Epithelial cell of prostate (primary cell): ENCODE data around the gene RBM38.
A peak's percentile ranks its signal among the peaks of the same experiment; 100 is the strongest.
"Not testable (repeated sequence)": the region's sequence is repeated elsewhere in the genome, so short reads cannot be mapped to it uniquely, and the experiment has no call there.

ENCODE experiments used
- DNase-seq: peaks from one replicate; pipeline ENCODE4 v3.0.0-alpha.2; 2011; ENCODE audit warnings: low read depth, low spot score
- H3K27ac ChIP-seq: fragments of 450-650 bp; 2 replicates; pipeline ENCODE4 v1.5.1; 2017; ENCODE audit warnings: mild to moderate bottlenecking

RBM38 gene

GRCh38 chr20:57414867-57415592 lies 23.8 kb downstream of the RBM38 start:
- DNase-seq, result no peak
- no peak overlapping the region for H3K27ac ChIP-seq

GRCh38 chr20:57415771-57416170 lies 24.6 kb downstream of the RBM38 start:
- no peak overlapping the region for H3K27ac ChIP-seq
- no peak for DNase-seq

GRCh38 chr20:57416296-57417022 lies 25.3 kb downstream of the RBM38 start:
- H3K27ac ChIP-seq, result no peak overlapping the region
- no peak for DNase-seq

DNA sequence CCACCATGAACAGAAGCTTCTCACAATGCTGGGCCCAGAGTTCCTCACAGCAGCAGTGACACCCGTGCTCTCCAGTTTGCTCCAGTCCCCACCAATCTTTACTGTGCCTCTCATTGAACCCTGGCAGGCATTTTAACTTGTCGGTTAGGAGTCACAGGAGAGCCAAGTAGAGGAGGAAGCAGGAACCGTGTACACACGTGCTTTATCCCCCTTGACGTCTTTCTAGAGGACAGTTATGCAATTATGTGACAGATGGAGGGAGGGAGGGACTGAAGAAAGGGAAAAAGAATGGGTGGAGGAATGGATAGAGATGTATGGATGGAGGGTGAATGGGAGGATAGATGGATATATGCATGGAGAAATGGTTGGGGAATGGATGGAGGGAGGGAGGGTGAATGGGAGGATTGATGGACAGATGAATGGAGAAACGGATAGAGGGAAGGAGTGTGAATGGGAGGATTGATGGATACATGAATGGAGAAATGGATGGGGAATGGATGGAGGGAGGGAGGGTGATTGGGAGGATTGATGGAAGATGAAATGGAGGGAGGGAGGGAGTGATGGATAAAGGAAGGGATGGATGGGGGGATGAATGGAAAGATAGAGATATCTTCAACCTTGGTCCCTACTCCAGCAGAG lies 26.0 kb downstream of the RBM38 start:
- no peak overlapping the region for H3K27ac ChIP-seq
- no peak for DNase-seq

DNA sequence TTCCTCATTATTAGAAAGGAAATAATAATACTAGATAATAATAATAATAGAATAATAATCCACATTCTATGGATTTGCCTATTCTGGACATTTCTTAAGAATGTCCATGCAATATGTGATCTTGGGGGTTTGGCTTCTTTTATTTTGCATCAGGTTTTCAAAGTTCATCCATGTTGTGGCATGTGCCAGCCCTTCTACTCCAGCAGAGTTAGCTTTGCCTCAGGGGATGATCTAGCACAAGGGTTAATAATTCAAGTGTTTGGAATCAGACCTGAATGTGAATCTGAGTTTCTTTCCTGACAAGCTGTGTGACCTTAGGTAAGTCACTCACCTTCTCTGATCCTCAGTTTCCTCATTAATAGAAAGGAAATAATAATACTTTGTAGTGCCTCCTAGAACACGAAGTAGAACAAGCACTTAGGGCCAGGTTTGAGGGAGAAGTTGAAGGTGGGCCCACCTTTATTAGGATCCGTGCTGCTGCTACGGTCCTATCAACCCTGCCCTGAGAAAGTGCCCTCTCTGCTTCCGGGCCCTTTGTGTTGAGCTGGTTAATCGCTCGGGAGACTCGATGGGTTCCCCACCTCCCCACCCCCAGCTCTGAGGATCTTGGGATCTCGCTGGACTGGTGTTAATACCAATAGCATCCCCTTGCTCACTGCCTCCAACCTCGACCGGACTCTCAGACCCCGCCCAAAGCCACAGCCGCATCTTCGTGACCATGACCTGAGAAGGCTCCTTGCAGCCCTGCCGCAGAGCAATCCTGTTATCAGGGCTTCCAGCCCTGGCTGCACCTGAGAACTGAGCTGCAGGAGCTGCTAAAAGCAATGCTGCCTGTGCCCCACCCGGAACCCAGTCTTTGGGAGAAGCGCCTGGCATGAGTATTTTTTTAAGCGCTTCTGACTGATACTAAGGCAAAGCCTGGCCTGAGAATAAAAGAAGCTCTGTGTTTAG lies 26.9 kb downstream of the RBM38 start:
- H3K27ac ChIP-seq, result no peak overlapping the region
- DNase-seq, result no peak

DNA sequence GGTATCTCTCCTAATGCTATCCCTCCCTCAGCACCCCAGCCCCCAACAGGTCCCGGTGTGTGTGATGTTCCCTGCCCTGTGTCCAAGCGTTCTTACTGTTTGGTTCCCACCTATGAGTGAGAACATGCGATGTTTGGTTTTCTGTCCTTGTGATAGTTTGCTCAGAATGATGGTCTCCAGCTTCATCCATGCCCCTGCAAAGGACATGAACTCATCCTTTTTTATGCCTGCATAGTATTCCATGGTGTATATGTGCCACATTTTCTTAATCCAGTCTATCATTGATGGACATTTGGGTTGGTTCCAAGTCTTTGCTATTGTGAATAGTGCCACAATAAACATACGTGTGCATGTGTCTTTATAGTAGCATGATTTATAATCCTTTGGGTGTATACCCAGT lies 28.3 kb downstream of the RBM38 start:
- H3K27ac ChIP-seq, DNase-seq: not testable (repeated sequence)

DNA sequence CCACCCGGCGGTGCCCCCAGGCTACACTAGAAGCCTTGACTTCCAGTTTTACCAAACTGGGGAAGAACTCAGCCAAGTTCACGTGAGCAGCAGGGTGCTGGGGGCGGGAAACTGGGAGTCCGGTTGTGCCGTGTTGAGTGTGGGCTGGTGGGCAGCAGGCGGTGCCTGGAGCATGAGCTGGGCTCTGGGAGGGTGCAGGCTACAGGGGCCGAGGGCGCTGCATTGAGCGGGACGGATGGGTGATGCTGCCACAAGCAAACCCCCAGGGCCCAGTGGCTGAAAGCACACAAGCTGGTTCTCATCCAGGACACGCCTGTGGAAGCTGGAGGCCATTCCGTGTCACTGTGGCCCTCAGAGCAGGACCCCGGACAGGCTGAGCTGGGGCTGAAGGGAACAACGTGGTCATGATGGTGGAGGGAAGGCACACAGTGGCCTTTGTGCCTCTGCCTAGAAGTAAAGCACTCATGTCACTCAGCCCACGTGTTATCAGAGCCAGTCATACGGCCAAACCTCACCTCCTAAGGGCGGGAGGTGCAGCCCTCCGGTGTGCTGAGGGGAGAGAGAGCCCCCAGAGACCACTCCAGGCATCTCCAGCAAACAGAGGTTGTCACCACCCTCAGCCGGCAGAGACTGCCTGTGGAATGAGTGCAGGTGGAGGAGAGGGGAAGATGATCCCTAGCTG lies 29.5 kb downstream of the RBM38 start:
- DNase-seq, result no peak
- H3K27ac ChIP-seq, result no peak overlapping the region

GRCh38 chr20:57421253-57422220 lies 30.3 kb downstream of the RBM38 start:
- no peak for DNase-seq
- H3K27ac ChIP-seq, result no peak overlapping the region

DNA sequence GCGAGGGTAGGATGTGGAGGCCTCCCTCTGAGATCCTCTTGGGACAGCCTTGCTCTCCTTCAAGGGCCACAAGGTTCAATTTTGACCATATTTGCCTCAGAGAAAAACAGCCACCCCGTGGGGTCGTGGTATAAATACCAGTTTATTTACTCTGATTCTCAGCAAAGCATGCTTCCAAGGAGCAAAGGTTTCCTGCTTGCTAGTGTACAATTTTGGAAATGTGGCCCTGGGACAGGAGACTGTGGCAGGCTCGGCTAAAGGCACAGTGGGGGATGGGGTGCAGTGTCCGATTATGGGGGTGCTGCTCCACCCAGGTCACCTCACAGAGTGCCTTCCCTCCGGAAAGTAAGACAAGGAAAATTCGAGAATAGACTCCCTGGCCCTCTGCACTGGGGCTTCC lies 31.1 kb downstream of the RBM38 start:
- DNase-seq, result no peak
- no peak overlapping the region for H3K27ac ChIP-seq

DNA sequence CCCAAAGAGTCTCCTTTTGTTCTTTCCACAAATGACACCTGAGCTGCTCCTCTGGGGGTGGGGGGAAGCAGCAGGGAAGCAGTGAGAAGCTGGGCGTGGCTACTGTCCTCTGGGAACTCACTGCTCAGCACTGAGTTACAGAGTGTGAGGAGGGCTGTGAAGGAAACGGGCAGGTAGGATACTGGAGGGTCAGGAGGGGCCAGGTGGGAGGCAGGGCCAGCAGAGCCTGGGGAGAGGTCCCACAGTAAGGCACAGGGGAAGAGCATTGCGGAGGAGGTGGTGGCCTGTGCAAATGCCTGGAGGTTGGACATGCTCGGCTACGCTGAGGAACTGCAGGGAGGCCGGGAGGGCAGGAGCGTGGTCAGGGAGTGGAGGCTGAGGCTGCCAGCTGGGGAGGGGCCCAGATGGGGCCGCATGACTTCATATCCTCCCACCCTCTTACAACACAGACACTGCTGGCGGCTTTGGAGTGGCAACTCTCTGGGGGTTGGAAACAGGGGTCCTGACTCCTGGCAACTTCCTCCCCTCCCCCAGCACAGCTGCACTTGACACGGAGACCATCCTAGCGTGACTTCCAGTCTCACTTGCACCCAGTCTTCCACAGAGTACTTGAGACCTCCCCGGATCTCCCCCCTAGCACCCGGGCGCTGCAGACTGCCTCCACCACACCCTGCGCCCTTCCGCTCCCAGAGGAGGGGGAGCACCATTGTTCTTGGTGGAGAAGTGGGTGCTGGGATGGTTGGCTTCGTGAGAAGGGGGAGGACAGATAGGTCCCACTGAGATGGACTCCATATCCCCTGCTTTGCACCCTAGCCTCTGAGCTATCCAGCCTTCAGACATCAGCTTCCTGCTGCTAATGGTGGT lies 34.2 kb downstream of the RBM38 start:
- no peak overlapping the region for H3K27ac ChIP-seq
- DNase-seq, result no peak

DNA sequence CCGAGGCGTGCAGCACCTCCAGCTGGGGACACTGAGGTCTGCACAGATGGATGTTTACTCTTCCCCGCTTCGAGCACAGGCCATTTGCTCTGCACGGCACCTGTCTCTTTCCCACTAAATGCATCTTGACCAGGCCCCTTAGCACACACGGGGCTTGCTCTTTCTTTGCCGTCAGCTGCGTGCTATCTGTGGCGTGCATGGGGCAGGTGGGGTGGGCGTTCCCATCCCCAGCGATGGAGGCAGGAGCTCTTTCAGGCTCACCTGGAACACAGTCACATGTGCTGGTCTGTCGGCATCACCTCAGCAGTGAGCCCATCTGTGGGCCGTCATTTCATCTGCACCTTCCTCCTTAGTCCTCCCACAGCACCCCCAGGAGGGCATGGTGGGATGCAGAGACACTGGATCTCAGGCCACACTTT lies 35.1 kb downstream of the RBM38 start:
- no peak for DNase-seq

GRCh38 chr20:57426831-57427230 lies 35.6 kb downstream of the RBM38 start:
- DNase-seq, result no peak
- no peak overlapping the region for H3K27ac ChIP-seq

More for the DNA sequence above, 35.1 kb downstream of the RBM38 start:
- H3K27ac ChIP-seq, result no peak overlapping the region

DNA sequence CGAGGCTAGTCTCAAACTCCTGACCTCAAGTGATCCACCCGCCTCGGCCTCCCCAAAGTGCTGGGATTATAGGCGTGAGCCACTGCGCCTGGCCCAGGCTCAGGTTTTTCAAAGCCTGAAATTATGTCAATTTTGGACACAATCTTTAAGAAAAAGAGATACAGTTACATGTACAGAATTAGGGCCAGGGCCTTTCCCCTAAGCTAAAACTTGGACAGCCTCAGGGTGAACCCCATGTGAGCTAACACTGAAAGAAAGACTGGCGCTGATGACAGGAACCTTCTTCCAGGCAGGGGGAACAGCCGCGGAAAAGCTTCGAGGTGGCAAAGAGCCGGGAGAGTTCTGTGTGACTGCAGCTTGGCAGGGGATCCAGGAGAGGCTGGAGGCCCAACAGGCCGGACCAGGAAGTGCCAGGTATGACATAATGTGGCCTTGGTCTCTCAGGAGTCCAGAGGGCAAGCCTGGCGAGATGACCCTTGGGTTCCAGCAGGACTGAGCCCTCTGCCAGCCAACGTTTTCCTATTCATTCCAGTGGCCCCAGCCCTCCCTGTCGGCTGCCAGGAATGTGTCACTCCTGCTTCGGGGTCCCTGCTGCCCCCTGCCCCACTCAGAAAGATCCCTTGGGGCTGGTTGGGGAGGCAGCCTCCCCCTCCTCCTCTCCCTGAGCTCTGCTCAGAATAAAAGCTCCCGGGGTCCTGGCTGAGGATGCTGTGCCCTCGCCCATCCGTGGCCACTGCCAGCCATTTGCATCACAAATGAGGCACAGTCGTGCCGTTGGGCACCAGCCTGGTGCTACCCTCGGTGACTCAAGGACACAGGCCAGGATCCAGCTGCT lies 37.3 kb downstream of the RBM38 start:
- no peak for DNase-seq
- H3K27ac ChIP-seq, result no peak overlapping the region

GRCh38 chr20:57429159-57429496 lies 37.9 kb downstream of the RBM38 start:
- no peak for DNase-seq
- no peak overlapping the region for H3K27ac ChIP-seq

DNA sequence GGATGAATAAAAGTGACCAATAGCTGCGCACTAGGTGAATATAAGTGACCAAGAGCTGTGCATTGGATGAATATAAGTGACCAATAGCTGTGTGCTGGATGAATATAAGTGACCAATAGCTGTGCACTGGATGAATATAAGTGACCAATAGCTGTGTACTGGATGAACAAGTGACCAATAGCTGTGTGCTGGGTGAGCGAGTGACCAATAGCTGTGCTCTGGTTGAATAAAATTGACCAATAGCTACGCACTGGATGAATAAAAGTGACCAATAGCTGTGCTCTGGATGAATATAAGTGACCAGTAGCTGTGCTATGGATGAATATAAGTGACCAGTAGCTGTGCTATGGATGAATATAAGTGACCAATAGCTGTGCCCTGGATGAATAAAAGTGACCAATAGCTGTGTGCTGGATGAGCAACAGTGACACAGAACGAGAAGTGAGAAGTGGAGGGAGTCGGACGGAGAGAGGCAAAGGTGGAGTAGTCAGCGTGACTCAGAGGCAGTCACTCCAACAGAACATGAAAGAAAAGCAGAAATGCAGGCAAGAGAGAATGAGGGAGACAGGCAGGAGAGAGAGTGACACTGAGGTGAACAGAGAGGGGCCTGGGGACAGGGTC lies 38.5 kb downstream of the RBM38 start:
- H3K27ac ChIP-seq, result no peak overlapping the region
- DNase-seq, result peak; percentile 40

- DNase-seq, H3K27ac ChIP-seq: not testable (repeated sequence)
Observed at GRCh38 chr20:57430201-57430596, 39.0 kb downstream of the RBM38 start.

GRCh38 chr20:57431539-57431835 lies 40.3 kb downstream of the RBM38 start:
- DNase-seq, result no peak
- H3K27ac ChIP-seq, result no peak overlapping the region
